Muscle of back (tissue), 13 donors: ENCODE measurements around the gene TFEC. TPM values are rescaled to one million over a fixed set of nuclear protein-coding genes. Genes with fewer than 3 reads are reported as not detected.
"Not testable (repeated sequence)": the region's sequence is repeated elsewhere in the genome, so short reads cannot be mapped to it uniquely, and the experiment has no call there.

Experiments used
- DNase-seq, 3 donors: peaks; one replicate each; pipeline versions ENCODE4 v3.0.0 to v3.0.0-alpha.2; 2013
- long read RNA-seq, 9 donors: transcript quantifications; one replicate each; lab custom pipeline, GENCODE V29; 2026
- polyA plus RNA-seq, 10 donors: library from polyadenylated mRNA; unstranded; fragments of 120-200 nt; gene quantifications; one replicate each; pipeline ENCODE4 v1.2.1, GENCODE V29; 2013; ENCODE audit not compliant: insufficient read length in 10 of 10

TFEC gene
- 1 to 10 TPM; 1.2 to 2.2 (median 1.4) TPM for polyA plus RNA-seq
- long read RNA-seq, donor 1, result 0 reads
- long read RNA-seq, donor 2, result 0 reads
- long read RNA-seq, donor 3, result 0 reads
- long read RNA-seq, donor 4, result 0 reads
- long read RNA-seq, donor 5, full-length matches to known transcripts, result 1 of 1 reads
- long read RNA-seq, donor 5, partial matches to known transcripts, result 0 of 1 reads
- long read RNA-seq, donor 5, other reads (novel, unspliced or antisense), result 0 of 1 reads
- long read RNA-seq, donor 6, result 0 reads
- long read RNA-seq, donor 7, full-length matches to known transcripts, result 1 of 1 reads
- long read RNA-seq, donor 7, partial matches to known transcripts, result 0 of 1 reads
- long read RNA-seq, donor 7, other reads (novel, unspliced or antisense), result 0 of 1 reads
- long read RNA-seq, donor 8, result 0 reads
- long read RNA-seq, donor 9, result 0 reads

- peak; percentile 1 to 11 (median 3) for DNase-seq
These were observed at the start of gene TFEC for GRCh38 chr7:116030651-116031276. TSS of gene TFEC (minus strand) at chr7:116030763. CDS start at chr7:115984441, 46,322 bp downstream.

- no peak for DNase-seq
These were observed 45.0 kb upstream of the TFEC start for GRCh38 chr7:116075351-116076145.

GRCh38 chr7:116071629-116072028 is 41.1 kb upstream of the TFEC start:
- no peak for DNase-seq

GRCh38 chr7:116064179-116064578 is 33.6 kb upstream of the TFEC start:
- DNase-seq, result no peak

GRCh38 chr7:116062666-116063065 is 32.1 kb upstream of the TFEC start:
- no peak for DNase-seq

GRCh38 chr7:116052006-116052405 is 21.4 kb upstream of the TFEC start:
- no peak for DNase-seq

- DNase-seq, result not testable (repeated sequence)
These were observed 16.7 kb upstream of the TFEC start for GRCh38 chr7:116047261-116047660.

GRCh38 chr7:116045532-116045931 is 15.0 kb upstream of the TFEC start:
- DNase-seq, result no peak

GRCh38 chr7:116041615-116042014 is 11.1 kb upstream of the TFEC start:
- DNase-seq, result no peak

GRCh38 chr7:116037401-116037800 is 6.8 kb upstream of the TFEC start:
- no peak for DNase-seq

GRCh38 chr7:116034411-116034810 is 3.8 kb upstream of the TFEC start:
- DNase-seq, result no peak

GRCh38 chr7:116032886-116033285 is 2.3 kb upstream of the TFEC start:
- no peak for DNase-seq

GRCh38 chr7:116028787-116029186 is 1.8 kb downstream of the TFEC start:
- no peak for DNase-seq

GRCh38 chr7:116027786-116028185 is 2.8 kb downstream of the TFEC start:
- no peak for DNase-seq

- DNase-seq, result peak in 2 of 3 donors; percentile 3 to 10
These were observed 5.4 kb downstream of the TFEC start for GRCh38 chr7:116024826-116025809.

GRCh38 chr7:116021237-116021636 is 9.3 kb downstream of the TFEC start:
- DNase-seq, result no peak

GRCh38 chr7:116018731-116019130 is 11.8 kb downstream of the TFEC start:
- no peak for DNase-seq

- no peak for DNase-seq
These were observed 16.9 kb downstream of the TFEC start for GRCh38 chr7:116013675-116014074.

- DNase-seq, result no peak
These were observed 19.0 kb downstream of the TFEC start for GRCh38 chr7:116011584-116011983.

- not testable (repeated sequence) for DNase-seq
These were observed 25.8 kb downstream of the TFEC start for GRCh38 chr7:116004762-116005161.

- no peak for DNase-seq
These were observed 33.3 kb downstream of the TFEC start for GRCh38 chr7:115997221-115997620.
